ENCODE measurements around the gene SAMD1. TPM values are rescaled to one million over a fixed set of nuclear protein-coding genes. Genes with fewer than 3 reads are reported as not detected.

SAMD1 gene
- total RNA-seq, 1 donor from 2014 or later: 152 TPM

GRCh38 chr19:14091081-14091812, 696 bp upstream of the SAMD1 start:
- DNase-seq: peak; percentile 94
- Mint-ChIP-seq H3K9me3 (peaks cover 5% of the 10 kb centered on the region), H3K27me3 (no peaks in the 10 kb centered on the region), H3K36me3 (ENCODE audit: low read depth) (peaks cover 40% of the 10 kb centered on the region), H3K4me1 (peaks cover 17% of the 10 kb centered on the region), H3K4me3 (peak overlapping the region; percentile 92), H3K27ac (peak overlapping the region; percentile 98)
- intact Hi-C loops (cut with micrococcal nuclease): loop anchor here (1.0 to 2.0 kb wide), 3 partner anchors 18 to 46 kb away; partner anchors contain the start of genes ASF1B and PRKACA

- DNase-seq: peak; percentile 85
- Mint-ChIP-seq H3K27me3 (no peaks in the 10 kb centered on the region), H3K27ac (peak overlapping the region; percentile 76), H3K36me3 (ENCODE audit: low read depth) (peaks cover 43% of the 10 kb centered on the region), H3K9me3 (peaks cover 5% of the 10 kb centered on the region), H3K4me1 (peaks cover 19% of the 10 kb centered on the region), H3K4me3 (peak overlapping the region; percentile 78)
- intact Hi-C loops (cut with micrococcal nuclease): loop anchor here (2.0 kb wide), 1 partner anchor 47 kb away; the partner anchor contains the start of gene ASF1B
Observed at GRCh38 chr19:14089662-14090508, 666 bp downstream of the SAMD1 start.

GRCh38 chr19:14089412-14089661, 1.2 kb downstream of the SAMD1 start:
- peaks cover 18% of the 10 kb centered on the region for H3K4me1 Mint-ChIP-seq
- intact Hi-C loops (cut with micrococcal nuclease): no loop called here
- no peak for DNase-seq
- peak overlapping the region; percentile 76 for H3K4me3 Mint-ChIP-seq
- H3K27ac Mint-ChIP-seq: peak overlapping the region; percentile 67
- H3K9me3 Mint-ChIP-seq: peaks cover 5% of the 10 kb centered on the region
- H3K27me3 Mint-ChIP-seq: no peaks in the 10 kb centered on the region
- peaks cover 39% of the 10 kb centered on the region for H3K36me3 Mint-ChIP-seq (ENCODE audit: low read depth)

GRCh38 chr19:14088634-14089411, 1.7 kb downstream of the SAMD1 start:
- intact Hi-C loops (cut with micrococcal nuclease): no loop called here
- Mint-ChIP-seq H3K4me3 (peak overlapping the region; percentile 76), H3K36me3 (ENCODE audit: low read depth) (peaks cover 39% of the 10 kb centered on the region), H3K9me3 (peaks cover 5% of the 10 kb centered on the region), H3K4me1 (peaks cover 18% of the 10 kb centered on the region), H3K27ac (peak overlapping the region; percentile 67), H3K27me3 (no peaks in the 10 kb centered on the region)
- DNase-seq: peak; percentile 60

GRCh38 chr19:14086098-14086497, 4.5 kb downstream of the SAMD1 start:
- no peaks in the 10 kb centered on the region for H3K27me3 Mint-ChIP-seq
- no peak overlapping the region for H3K27ac Mint-ChIP-seq
- no peak for DNase-seq
- no peaks in the 10 kb centered on the region for H3K9me3 Mint-ChIP-seq
- H3K4me1 Mint-ChIP-seq: peaks cover 20% of the 10 kb centered on the region
- H3K36me3 Mint-ChIP-seq (ENCODE audit: low read depth): peaks cover 25% of the 10 kb centered on the region
- H3K4me3 Mint-ChIP-seq: no peak overlapping the region
- intact Hi-C loops (cut with micrococcal nuclease): no loop called here

GRCh38 chr19:14085309-14085995, 5.1 kb downstream of the SAMD1 start, which contains the start of gene C19orf67:
C19orf67 (minus strand) TSS chr19:14085783; CDS start chr19:14085627, 156 bp downstream.
- Mint-ChIP-seq H3K27ac (no peak within 1 kb of the TSS), H3K36me3 (ENCODE audit: low read depth) (peaks cover 25% of the 10 kb centered on the region), H3K4me1 (peaks cover 20% of the 10 kb centered on the region), H3K9me3 (no peaks in the 10 kb centered on the region), H3K4me3 (no peak within 1 kb of the TSS), H3K27me3 (no peaks in the 10 kb centered on the region)
- DNase-seq: no peak
- intact Hi-C loops (cut with micrococcal nuclease): no loop called here

GRCh38 chr19:14082675-14082960, 7.9 kb downstream of the SAMD1 start:
- Mint-ChIP-seq H3K9me3 (no peaks in the 10 kb centered on the region), H3K4me1 (peaks cover 17% of the 10 kb centered on the region), H3K27me3 (no peaks in the 10 kb centered on the region), H3K4me3 (peak overlapping the region; percentile 96), H3K27ac (no peak overlapping the region), H3K36me3 (ENCODE audit: low read depth) (peaks cover 11% of the 10 kb centered on the region)
- intact Hi-C loops (cut with micrococcal nuclease): loop anchor here (5.0 kb wide), 1 partner anchor 55 kb away; the partner anchor contains the start of gene ASF1B
- DNase-seq: no peak

- peak overlapping the region; percentile 93 for H3K27ac Mint-ChIP-seq
- DNase-seq: peak; percentile 78
- no peaks in the 10 kb centered on the region for H3K27me3 Mint-ChIP-seq
- no peaks in the 10 kb centered on the region for H3K9me3 Mint-ChIP-seq
- peak overlapping the region; percentile 96 for H3K4me3 Mint-ChIP-seq
- intact Hi-C loops (cut with micrococcal nuclease): loop anchor here (1.0 to 5.0 kb wide), 6 partner anchors 9 to 931 kb away; partner anchors contain the start of genes ASF1B, DCAF15, IER2 and RFX1
- peaks cover 19% of the 10 kb centered on the region for H3K4me1 Mint-ChIP-seq
- H3K36me3 Mint-ChIP-seq (ENCODE audit: low read depth): peaks cover 9% of the 10 kb centered on the region
Observed at GRCh38 chr19:14081797-14082674, 8.5 kb downstream of the SAMD1 start.

GRCh38 chr19:14080887-14081796, 9.4 kb downstream of the SAMD1 start:
- Mint-ChIP-seq H3K36me3 (ENCODE audit: low read depth) (peaks cover 3% of the 10 kb centered on the region), H3K4me3 (peak overlapping the region; percentile 96), H3K27me3 (no peaks in the 10 kb centered on the region), H3K4me1 (peaks cover 19% of the 10 kb centered on the region), H3K27ac (peak overlapping the region; percentile 93), H3K9me3 (no peaks in the 10 kb centered on the region)
- intact Hi-C loops (cut with micrococcal nuclease): loop anchor here (1.0 to 5.0 kb wide), 6 partner anchors 8 to 930 kb away; partner anchors contain the start of genes ASF1B, DCAF15, IER2 and RFX1
- peak; percentile 100 for DNase-seq

GRCh38 chr19:14078411-14078810, 12.1 kb downstream of the SAMD1 start:
- H3K36me3 Mint-ChIP-seq (ENCODE audit: low read depth): peaks cover 2% of the 10 kb centered on the region
- intact Hi-C loops (cut with micrococcal nuclease): loop anchor here (10.0 kb wide), 1 partner anchor 304 kb away; the partner anchor contains the start of gene C19orf53
- H3K9me3 Mint-ChIP-seq: no peaks in the 10 kb centered on the region
- no peak overlapping the region for H3K27ac Mint-ChIP-seq
- no peak for DNase-seq
- H3K4me3 Mint-ChIP-seq: no peak overlapping the region
- H3K4me1 Mint-ChIP-seq: peaks cover 28% of the 10 kb centered on the region
- H3K27me3 Mint-ChIP-seq: peaks cover 3% of the 10 kb centered on the region

GRCh38 chr19:14073925-14074838, 16.4 kb downstream of the SAMD1 start:
- intact Hi-C loops (cut with micrococcal nuclease): loop anchor here (1.0 to 10.0 kb wide), 7 partner anchors 7 to 299 kb away; partner anchors contain the start of genes C19orf53 and RFX1
- peak overlapping the region; percentile 99 for H3K4me3 Mint-ChIP-seq
- peak; percentile 83 for DNase-seq
- no peaks in the 10 kb centered on the region for H3K9me3 Mint-ChIP-seq
- peaks cover 16% of the 10 kb centered on the region for H3K4me1 Mint-ChIP-seq
- peaks cover 2% of the 10 kb centered on the region for H3K36me3 Mint-ChIP-seq (ENCODE audit: low read depth)
- H3K27ac Mint-ChIP-seq: peak overlapping the region; percentile 99
- peaks cover 6% of the 10 kb centered on the region for H3K27me3 Mint-ChIP-seq

All from activated CD4-positive, alpha-beta T cell treated with anti-CD3 and anti-CD28 coated beads, Interleukin-2, amount 10 ng/mL, durations not matched to agents 24 days and 14 days (primary cell).